Measurements from ENCODE around the gene TMEM167A.

The TMEM167A gene

DNA sequence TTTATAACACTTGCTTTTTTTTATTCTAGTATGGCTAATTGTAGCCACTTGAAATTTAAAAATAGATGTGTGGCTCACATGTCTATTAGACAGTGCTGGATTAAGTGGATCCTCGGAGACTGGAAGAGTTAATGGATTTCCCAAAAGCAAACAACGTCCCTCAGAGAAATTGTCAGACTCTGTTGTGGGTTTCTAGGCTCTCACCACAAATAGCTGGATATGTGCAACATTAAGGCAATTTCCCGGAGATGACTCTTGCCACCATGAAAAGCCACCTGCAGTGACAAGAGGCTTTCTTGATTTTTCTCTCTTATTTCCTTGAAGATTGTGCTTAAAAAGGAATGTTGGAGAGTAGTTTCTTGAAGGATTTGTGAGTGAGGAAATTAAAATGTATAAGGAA, 43.2 kb downstream of the TMEM167A start:
- DNase-seq: no peak

DNA sequence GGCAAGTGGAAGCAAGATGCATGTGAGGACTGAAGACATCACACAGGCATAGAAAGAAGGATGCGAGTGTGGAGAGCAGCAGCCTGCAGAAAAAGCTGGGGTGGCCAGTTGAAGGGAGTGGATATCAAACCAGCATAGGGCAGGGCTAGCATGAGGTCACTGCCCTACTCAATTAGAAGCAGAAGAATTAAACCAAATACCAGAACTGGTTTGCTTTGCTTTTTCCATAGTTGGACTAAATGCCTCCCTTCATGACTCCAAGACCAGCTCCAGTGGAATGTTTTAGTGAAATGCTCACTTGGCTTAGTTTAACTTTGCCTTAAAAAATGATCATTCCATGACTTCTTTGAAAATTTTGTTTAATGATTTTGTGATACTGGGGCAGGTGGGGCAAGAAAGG, 45.8 kb downstream of the TMEM167A start:
- no peak for DNase-seq

DNA sequence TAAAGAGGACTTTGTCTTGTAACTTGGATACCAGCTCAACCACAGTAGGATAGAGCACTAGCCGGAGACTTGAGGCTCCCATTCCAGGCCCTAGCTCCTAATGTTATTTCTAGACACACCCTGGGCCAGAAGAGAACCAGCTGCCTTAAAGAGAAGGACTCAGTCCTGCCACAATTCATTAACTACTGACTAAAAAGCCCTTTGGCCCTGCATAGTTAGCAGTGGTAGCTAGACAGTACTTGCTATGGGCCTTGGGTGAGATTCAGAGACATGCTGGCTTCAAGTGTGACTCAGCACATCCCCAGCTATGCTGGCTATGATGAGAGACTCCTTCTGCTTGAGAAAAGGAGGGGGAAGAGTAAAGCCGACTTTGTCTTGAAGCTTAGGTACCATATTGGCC, 47.3 kb downstream of the TMEM167A start:
- no peak for DNase-seq

DNA sequence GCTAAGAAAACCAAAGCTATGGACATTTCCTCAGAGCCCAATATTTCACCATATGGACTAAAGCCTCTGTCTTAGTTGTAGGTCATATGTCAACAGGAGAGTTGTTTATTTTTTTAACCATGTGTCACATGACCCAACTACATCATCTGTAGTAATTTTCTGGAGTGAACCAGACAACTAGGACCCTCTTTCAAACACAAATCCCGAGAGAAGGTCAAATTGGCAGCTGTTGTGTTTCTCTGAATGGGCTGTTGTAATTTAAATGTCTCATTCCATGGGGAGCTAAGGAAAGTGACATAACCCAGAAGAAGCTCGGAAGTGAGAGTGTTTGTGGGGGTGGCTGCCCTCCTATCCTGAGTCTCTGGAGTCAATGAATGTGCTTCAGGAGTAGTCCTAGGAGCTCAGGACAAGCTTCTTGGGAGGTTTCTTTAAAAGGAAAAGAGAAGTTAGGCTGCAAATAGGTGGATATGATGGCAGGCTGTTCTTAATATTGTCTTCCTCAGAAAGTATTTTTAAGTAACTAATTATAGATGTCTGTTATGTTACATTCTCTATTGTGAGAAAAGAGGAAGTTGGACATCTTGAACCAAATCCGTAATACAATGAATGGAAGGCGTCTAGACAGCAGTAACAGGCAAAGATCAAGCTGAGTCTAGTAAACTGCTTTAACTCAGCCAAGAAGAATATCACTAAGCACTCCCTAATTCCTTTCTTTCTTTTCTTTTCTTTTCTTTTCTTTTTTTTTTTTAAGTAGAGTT, 50.1 kb downstream of the TMEM167A start:
- DNase-seq: no peak

DNA sequence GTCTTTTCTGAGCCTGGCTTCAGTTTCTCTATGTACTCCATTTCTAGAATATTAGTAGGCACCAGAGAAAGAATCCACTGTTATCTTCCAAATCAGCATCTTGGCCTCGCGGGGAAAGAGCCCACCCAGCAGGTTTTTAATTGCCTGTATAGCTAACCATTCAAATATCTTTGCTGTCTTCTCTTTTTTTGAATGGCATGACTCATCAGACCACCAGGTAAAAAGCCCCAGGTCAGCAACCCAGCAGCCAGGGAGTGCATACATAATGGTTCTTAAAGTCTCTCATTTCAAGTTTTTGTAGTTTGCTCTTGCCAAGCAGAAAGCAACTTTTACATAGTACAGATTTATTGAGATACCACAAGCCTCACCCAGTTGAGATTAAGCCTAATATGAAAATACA, 50.7 kb downstream of the TMEM167A start:
- no peak for DNase-seq

DNA sequence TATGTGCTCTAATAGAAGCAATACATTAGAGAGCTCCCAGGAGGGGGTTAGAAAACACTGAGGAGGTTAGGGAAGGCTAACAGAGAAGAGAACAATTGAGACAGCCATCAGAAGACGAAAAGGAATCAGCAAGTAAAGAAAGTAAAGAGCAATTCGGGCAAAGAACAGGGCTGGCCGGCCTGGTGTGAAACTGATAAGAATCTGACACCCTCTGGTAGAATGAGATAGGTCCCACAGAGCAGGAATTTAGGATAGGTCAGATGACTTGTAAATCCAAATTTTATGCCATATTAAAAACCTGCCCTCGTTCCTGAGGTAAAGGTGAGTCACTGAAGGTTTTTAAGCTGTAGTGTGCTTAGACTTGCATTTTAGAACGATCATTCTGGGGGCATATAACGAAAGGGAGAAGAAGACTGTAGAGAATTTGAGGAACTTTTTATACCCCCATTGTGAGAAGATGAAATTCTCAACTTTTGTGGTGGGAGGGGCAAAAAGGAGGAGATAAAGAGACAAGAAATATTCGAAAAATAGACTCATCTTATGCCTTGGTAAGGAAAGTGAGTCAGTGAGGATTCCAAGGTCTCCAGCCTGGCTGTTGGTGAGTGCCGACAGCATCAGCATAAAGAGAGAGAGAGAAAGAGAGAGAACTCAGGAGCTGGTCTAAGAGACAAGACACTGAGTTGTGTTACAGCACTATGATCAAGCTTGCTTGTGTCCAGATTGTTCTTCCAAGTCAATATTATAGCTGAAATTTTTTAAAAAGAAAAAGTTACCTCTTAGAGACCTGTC, 51.3 kb downstream of the TMEM167A start:
- DNase-seq: no peak

DNA sequence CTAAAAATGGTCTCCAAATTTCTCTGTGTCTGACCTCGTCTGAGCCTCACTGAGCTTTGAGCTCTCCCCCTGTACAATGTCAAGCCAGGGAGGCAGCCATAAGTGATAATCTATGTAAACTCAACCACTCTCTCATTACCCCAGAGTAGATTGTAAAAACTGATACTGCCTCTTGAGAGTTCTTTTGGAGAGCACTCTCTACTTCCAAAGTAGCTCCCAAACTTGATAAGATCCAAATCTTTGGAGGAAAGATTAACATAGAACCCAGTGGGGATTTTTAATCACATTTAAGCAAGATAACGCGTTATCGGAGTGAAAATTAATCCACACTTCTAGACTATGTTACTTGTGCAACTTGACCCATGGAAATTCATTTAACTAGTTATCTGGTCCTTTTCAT, 54.9 kb downstream of the TMEM167A start:
- no peak for DNase-seq

DNA sequence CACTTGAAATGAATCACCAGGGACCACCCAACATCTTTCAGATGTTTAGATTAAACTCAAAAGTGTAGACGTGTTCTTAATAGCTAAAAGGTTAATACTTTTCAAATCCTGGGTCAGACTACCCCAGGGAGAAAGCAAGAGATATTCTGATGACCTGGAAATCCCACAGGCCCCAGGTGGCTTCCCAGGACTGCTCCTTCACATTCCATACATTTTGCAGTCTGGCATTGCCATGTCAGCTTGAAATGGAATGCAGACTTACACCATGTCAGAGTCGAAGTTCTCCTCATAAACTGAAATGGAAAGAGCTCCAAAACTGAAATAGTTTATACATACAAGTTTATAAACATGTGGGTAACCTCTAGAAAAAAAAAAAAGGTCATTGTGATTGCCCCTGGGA, 61.5 kb downstream of the TMEM167A start:
- DNase-seq: no peak

DNA sequence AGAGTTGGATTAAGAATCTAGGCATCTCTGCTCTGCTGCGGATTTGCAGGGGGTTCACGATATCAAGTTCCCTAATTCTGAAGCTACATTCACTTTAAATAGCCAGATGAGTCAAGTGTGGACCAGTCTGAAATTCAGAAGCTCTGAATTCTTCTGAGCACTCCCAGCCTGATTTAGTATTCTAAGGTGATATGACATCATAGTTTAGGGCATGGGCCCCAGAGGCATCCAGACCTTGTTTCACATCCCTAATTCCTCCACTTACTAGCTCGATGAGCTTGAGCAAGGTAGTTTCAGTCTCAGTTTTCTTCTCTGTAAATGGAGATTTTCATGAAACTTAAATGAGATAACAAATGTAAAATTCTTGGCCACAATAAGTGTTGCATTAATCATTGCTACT, 65.2 kb downstream of the TMEM167A start:
- no peak for DNase-seq

DNA sequence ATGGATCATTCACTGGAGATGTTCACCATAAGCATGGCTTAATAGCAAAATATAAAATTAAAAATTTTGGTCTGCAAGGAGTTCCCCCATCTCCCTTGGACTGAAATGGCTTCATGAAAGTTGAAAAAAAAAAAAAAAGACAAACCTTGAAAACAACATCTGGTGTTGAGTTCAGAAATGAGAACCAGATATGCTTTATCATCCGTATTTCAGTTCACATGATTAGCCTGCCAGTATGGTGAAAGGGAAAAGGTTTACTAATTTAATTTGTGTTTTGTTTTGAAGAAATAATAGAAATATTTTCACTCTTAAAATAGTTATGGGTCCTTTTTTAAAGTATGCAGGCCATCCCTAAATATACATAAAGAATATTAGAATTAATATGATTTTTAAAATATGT, 67.8 kb downstream of the TMEM167A start:
- DNase-seq: no peak

DNA sequence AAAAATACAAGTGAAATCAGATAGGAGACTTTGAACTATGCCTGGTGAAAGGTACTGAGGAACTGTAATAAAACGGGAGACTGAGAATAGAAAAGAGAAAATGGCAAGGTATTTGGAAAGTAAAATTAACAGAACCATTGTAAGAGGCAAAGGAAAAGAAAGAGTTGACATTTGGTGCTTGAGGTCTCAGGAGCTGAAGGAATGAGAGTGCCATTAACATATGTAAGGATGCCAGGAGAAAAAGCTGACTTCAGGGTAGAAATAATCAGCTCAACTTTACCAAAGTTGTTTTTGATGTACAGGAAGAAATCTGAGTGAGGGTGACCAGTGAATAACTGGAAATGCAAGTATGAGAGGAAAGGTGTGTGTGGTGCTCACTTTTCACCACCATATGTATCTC, 69.4 kb downstream of the TMEM167A start:
- DNase-seq: no peak

DNA sequence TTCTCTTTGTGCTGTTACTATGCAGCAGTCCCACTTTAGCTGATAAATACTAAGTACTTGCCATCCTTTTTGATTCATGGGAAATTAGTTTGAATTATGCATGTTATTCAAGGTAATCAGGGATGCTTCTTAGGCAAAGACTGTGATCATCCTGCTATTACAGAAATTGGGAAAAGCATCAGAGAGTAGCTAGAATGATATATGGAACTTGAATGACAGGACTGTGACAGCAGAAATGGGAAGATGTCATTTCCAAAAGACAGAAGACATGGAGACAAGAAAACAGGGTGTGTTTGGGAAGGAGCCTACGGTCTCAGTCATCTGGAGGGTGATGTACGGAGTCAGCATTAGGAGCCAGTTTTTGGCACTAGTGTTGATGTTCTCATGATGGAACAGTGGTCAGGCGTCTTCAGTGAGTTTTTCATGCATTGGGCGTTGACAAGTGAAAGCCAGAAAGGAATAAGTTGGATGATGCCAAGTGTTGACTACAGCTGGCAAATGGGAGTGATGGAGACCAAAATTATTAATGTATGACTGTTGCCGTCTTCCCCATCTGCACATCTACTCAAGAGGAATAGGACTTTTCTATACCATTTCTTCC, 70.4 kb downstream of the TMEM167A start:
- no peak for DNase-seq

DNA sequence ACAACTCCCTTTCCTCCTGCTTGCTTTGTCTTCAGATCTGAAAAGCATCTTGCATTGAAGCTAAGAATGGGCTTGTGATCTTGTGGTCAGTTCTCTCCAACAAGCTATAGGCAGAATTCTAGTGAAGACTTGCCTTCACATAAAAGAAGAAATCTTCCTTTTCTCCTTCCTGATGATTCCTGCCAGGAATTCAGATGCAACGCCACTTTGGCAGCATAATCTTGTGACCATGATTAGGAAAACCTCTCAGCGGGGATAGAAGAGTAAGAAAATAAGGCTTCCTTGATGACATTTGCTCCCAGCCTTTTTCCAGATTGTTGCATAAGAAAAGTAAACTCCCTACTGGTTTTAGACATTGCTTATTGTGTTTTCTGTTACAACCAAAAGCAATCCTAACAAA, 73.4 kb downstream of the TMEM167A start:
- DNase-seq: no peak

Data from activated effector memory CD4-positive, alpha-beta T cell treated with anti-CD3 and anti-CD28 coated beads, Interleukin-2, amount 50 U/mL, for 16 hours (primary cell).